ENCODE data around the gene DNM1L. TPM values are rescaled to one million over a fixed set of nuclear protein-coding genes. Genes with fewer than 3 reads are reported as not detected.

Gene DNM1L
- total and polyA plus RNA-seq, 10 of the 15 experiments (the other 5 are each of a cell fraction or from before 2014, with no cell fraction given): 23.1 to 201 (median 63.9) TPM

- POLR2A ChIA-PET: interaction anchor here (0.6 kb wide), 2 partner anchors 18 to 683 kb away, joined by 6 to 8 read pairs; partner anchors contain the start of gene BICD1
- Histone ChIP-seq H3K4me1 (ENCODE audit: control insufficient read depth, insufficient read depth, low read length) (no peaks in the 10 kb centered on the region), H3K27me3 (replicated peaks in 1 of 2; ENCODE audit: control insufficient read depth in 2 of 2, insufficient read depth in 2 of 2, low read length in 1 of 2) (no peaks in the 10 kb centered on the region), H3K36me3 (ENCODE audit: control insufficient read depth in 2 of 2, insufficient read depth in 2 of 2, low read length in 1 of 2) (no peaks in the 10 kb centered on the region), H3K4me2 (ENCODE audit: control insufficient read depth, insufficient read depth) (no peak overlapping the region), H3K9ac (ENCODE audit: control insufficient read depth, insufficient read depth, low read length) (no peak overlapping the region), H3K9me3 (replicated peaks; ENCODE audit: control insufficient read depth, insufficient read depth, low read length) (no peaks in the 10 kb centered on the region), H3K4me3 (no peak overlapping the region), H2AFZ (ENCODE audit: control insufficient read depth, low read depth, low read length) (no peak overlapping the region), H3K79me2 (ENCODE audit: control insufficient read depth, insufficient read depth, low read length) (no peaks in the 10 kb centered on the region), H3K27ac (ENCODE audit: control insufficient read depth, insufficient read depth) (no peak overlapping the region), H4K20me1 (ENCODE audit: control insufficient read depth, insufficient read depth) (no peaks in the 10 kb centered on the region)
- FAIRE-seq (no peak), ATAC-seq (no peak), DNase-seq (ENCODE audit: low read depth, low spot score) (no peak)
- CTCF ChIA-PET: no interaction called here
- BruUV-seq (replicated peaks): no TSS peak
- in situ Hi-C loops (cut with MboI) (no loop called here), intact Hi-C loops (cut with micrococcal nuclease; ENCODE audit: unreplicated experiment) (no loop called here)
- TF ChIP-seq, protein P1, sequence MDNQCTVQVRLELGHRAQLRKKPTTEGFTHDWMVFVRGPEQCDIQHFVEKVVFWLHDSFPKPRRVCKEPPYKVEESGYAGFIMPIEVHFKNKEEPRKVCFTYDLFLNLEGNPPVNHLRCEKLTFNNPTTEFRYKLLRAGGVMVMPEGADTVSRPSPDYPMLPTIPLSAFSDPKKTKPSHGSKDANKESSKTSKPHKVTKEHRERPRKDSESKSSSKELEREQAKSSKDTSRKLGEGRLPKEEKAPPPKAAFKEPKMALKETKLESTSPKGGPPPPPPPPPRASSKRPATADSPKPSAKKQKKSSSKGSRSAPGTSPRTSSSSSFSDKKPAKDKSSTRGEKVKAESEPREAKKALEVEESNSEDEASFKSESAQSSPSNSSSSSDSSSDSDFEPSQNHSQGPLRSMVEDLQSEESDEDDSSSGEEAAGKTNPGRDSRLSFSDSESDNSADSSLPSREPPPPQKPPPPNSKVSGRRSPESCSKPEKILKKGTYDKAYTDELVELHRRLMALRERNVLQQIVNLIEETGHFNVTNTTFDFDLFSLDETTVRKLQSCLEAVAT (IDR thresholded peaks at IDR 0.05): no peak
- TF ChIP-seq RCOR1 (conservative IDR thresholded peaks at IDR 0.05; ENCODE audit: low read depth, low read length) (no peak), SREBF2 (IDR thresholded peaks at IDR 0.05; ENCODE audit: low read length) (no peak), SRF (IDR thresholded peaks at IDR 0.05; ENCODE audit: low read depth in 2 of 2, low read length in 2 of 2) (no peak)
- TF ChIP-seq, protein P2, sequence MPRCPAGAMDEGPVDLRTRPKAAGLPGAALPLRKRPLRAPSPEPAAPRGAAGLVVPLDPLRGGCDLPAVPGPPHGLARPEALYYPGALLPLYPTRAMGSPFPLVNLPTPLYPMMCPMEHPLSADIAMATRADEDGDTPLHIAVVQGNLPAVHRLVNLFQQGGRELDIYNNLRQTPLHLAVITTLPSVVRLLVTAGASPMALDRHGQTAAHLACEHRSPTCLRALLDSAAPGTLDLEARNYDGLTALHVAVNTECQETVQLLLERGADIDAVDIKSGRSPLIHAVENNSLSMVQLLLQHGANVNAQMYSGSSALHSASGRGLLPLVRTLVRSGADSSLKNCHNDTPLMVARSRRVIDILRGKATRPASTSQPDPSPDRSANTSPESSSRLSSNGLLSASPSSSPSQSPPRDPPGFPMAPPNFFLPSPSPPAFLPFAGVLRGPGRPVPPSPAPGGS (IDR thresholded peaks at IDR 0.05; ENCODE audit: borderline replicate concordance, insufficient read depth, low read depth, low read length, poor library complexity, severe bottlenecking): no peak
- SMC1A ChIA-PET (ENCODE audit: uncharacterized antibody, unreplicated experiment): interaction anchor here (0.7 to 0.8 kb wide), 2 partner anchors 10 to 93 kb away, joined by 3 read pairs; no protein-coding TSS in a partner anchor
- RAD21 ChIA-PET (ENCODE audit: unreplicated experiment): no interaction called here
Observed at GRCh38 chr12:32789446-32789845, 110.3 kb downstream of the DNM1L start.

All from GM12878 (cell line).